ENCODE data around the gene RASSF8. TPM values are rescaled to one million over a fixed set of nuclear protein-coding genes. Genes with fewer than 3 reads are reported as not detected.

The RASSF8 gene
- total RNA-seq, 1 donor = 97.4 TPM

DNA sequence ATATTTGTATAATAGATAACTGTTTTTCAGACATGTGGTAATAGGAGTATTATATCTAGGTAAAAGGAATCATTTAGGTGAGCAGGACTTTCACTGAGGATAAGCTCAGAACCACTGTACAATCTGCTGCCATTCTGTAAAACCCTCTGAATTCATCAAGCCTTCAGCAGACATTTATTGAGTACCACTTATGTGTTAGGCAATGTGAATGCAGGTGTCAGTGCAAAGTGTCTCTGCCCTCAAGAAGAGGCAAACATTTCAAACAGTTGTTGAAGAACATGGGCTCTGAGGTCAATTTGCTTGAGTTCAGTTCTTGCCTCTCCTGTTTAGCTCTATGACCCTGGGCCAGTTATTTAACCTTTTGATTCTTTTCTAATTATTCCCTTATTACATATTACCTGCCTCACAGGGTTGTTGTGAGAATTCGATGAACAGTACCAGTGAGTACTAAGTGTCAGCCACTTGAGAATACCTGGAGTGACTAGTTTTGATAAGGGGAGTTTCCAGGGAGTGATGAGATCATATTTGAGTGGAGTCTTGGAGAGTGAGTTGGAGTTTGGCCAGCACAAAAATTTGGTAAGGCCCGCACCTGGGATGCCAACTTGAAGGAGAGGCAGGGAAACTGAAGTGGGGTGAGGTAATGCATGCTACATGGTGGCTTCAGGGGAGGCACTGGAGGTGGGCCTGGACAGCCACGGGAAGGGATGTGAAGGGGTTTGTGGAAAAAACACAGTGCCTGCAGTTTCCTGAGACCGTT is 33.7 kb downstream of the RASSF8 start:
- TF ChIP-seq, protein P1, sequence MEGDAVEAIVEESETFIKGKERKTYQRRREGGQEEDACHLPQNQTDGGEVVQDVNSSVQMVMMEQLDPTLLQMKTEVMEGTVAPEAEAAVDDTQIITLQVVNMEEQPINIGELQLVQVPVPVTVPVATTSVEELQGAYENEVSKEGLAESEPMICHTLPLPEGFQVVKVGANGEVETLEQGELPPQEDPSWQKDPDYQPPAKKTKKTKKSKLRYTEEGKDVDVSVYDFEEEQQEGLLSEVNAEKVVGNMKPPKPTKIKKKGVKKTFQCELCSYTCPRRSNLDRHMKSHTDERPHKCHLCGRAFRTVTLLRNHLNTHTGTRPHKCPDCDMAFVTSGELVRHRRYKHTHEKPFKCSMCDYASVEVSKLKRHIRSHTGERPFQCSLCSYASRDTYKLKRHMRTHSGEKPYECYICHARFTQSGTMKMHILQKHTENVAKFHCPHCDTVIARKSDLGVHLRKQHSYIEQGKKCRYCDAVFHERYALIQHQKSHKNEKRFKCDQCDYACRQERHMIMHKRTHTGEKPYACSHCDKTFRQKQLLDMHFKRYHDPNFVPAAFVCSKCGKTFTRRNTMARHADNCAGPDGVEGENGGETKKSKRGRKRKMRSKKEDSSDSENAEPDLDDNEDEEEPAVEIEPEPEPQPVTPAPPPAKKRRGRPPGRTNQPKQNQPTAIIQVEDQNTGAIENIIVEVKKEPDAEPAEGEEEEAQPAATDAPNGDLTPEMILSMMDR (IDR thresholded peaks at IDR 0.05; ENCODE audit: extremely low read depth, low read depth, low read length) = no peak
- Histone ChIP-seq H4K20me1 (ENCODE audit: insufficient read depth, low read length) (no peaks in the 10 kb centered on the region), H3K4me3 (ENCODE audit: insufficient read depth, low read length) (no peak overlapping the region), H3K9me3 (ENCODE audit: low read depth, low read length) (no peaks in the 10 kb centered on the region), H3K4me1 (ENCODE audit: insufficient read depth, low read length) (peaks cover 49% of the 10 kb centered on the region), H3K27me3 (ENCODE audit: insufficient read depth, low read length) (no peaks in the 10 kb centered on the region), H3K79me2 (ENCODE audit: insufficient read depth, low read length) (peaks cover 93% of the 10 kb centered on the region), H2AFZ (ENCODE audit: low read length) (no peak overlapping the region), H3K36me3 (ENCODE audit: insufficient read depth, low read length) (no peaks in the 10 kb centered on the region), H3K4me2 (ENCODE audit: insufficient read depth, low read length) (no peak overlapping the region), H3K27ac (ENCODE audit: low read depth, low read length) (peak overlapping the region; percentile 98)
- DNase-seq (ENCODE audit: insufficient read length, low spot score, missing footprints) = no peak

DNA sequence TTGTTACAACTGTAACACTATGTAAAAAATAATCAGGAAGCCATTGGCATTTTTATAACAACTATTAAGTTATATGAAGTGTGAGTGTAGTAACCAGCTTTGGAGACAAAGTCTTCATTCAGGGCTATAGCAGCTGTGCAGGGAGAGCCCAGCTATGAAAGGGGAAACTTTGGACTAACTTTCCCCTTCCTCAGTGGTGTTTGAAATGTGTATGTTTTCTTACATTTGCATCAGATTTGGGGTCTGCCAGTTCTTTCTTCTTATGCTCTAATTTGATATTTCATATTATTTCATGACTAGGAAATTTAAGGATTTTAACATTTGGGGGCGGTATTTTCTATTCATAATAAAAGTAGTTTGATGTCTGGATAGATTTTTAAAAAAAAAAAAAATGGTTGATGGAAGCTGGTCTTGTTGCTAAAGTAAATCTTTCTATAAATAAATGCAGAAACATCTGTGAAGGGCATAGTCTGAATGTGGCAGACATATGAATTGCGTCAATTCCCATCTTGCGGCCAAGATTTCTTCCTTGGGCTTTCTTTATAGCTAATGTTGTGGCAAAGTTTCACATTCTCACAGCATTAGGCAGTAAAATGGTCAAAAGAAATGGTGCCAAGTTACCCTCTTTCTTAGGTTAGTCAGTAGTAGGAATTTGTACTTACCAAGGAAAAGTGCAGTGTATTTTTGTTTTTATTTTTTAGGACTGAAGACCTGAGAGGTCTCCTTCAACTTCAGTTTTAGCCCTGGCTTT is 35.6 kb downstream of the RASSF8 start:
- Histone ChIP-seq H2AFZ (ENCODE audit: low read length) (no peak overlapping the region), H3K79me2 (ENCODE audit: insufficient read depth, low read length) (peaks cover 92% of the 10 kb centered on the region), H3K36me3 (ENCODE audit: insufficient read depth, low read length) (no peaks in the 10 kb centered on the region), H3K27me3 (ENCODE audit: insufficient read depth, low read length) (no peaks in the 10 kb centered on the region), H4K20me1 (ENCODE audit: insufficient read depth, low read length) (no peaks in the 10 kb centered on the region), H3K4me1 (ENCODE audit: insufficient read depth, low read length) (peaks cover 65% of the 10 kb centered on the region), H3K27ac (ENCODE audit: low read depth, low read length) (peak overlapping the region; percentile 98), H3K4me2 (ENCODE audit: insufficient read depth, low read length) (peak overlapping the region; percentile 78), H3K4me3 (ENCODE audit: insufficient read depth, low read length) (peak overlapping the region; percentile 28), H3K9me3 (ENCODE audit: low read depth, low read length) (no peaks in the 10 kb centered on the region)
- TF ChIP-seq, protein P1 (IDR thresholded peaks at IDR 0.05; ENCODE audit: extremely low read depth, low read depth, low read length) = no peak
- DNase-seq (ENCODE audit: insufficient read length, low spot score, missing footprints) = peak; percentile 53

DNA sequence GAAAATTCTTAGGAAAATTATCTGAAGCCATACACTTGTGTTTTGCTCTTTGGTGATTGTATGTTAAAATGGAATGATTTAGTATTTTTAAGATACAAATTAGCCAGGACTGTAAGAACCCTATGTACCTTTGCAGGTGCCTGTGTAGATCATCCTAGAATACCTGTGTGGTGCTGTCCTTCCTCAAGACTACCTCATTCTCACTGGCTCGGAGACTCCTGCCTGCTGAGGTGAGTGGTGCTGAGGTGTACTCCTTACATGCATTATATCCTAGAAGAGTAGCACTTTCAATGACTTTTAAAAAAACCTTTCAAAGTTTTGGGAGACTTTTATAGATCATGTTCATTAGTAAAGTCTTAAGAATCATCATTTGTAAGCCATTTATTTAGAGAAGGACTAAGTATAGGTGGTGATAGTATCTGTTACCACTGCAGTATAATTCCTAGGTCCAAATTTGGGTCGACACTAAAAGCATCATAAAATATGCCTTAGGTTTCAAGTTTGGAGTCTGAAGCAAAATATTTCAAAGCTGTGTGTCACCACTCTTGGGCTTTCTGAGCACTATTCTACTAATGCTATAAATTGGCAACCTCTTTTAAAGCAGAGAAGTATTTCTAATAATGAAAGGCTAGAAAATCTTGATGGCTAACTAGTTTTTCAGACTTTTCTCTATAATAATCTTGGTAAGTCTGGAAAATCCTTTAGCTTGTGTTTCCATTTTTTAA is 36.6 kb downstream of the RASSF8 start:
- no peak for DNase-seq (ENCODE audit: insufficient read length, low spot score, missing footprints)
- TF ChIP-seq, protein P1 (IDR thresholded peaks at IDR 0.05; ENCODE audit: extremely low read depth, low read depth, low read length) = no peak

More for the DNA sequence above, 36.6 kb downstream of the RASSF8 start:
- no peaks in the 10 kb centered on the region for H3K27me3 ChIP-seq (ENCODE audit: insufficient read depth, low read length)
- H2AFZ ChIP-seq (ENCODE audit: low read length) = no peak overlapping the region
- no peaks in the 10 kb centered on the region for H4K20me1 ChIP-seq (ENCODE audit: insufficient read depth, low read length)
- H3K4me2 ChIP-seq (ENCODE audit: insufficient read depth, low read length) = peak overlapping the region; percentile 78
- H3K4me1 ChIP-seq (ENCODE audit: insufficient read depth, low read length) = peaks cover 68% of the 10 kb centered on the region
- H3K9me3 ChIP-seq (ENCODE audit: low read depth, low read length) = no peaks in the 10 kb centered on the region
- no peaks in the 10 kb centered on the region for H3K36me3 ChIP-seq (ENCODE audit: insufficient read depth, low read length)
- H3K27ac ChIP-seq (ENCODE audit: low read depth, low read length) = peak overlapping the region; percentile 98
- peak overlapping the region; percentile 28 for H3K4me3 ChIP-seq (ENCODE audit: insufficient read depth, low read length)
- H3K79me2 ChIP-seq (ENCODE audit: insufficient read depth, low read length) = peaks cover 92% of the 10 kb centered on the region
